Testis (tissue), 3 donors: Measurements from ENCODE around the gene RMI2. TPM values are rescaled to one million over a fixed set of nuclear protein-coding genes. Genes with fewer than 3 reads are reported as not detected.

ENCODE experiments used
- DNase-seq: peaks from one replicate; pipeline ENCODE4 v3.0.0-alpha.2; 2019
- H3K27ac ChIP-seq, 2 donors: fragments of 200-600 bp; sonication (generic); one replicate each; pipeline ENCODE4 v1.5.1; 2019
- H3K27me3 ChIP-seq: fragments of 200-600 bp; sonication (generic); one replicate; pipeline ENCODE4 v1.5.1; 2019
- H3K36me3 ChIP-seq: fragments of 200-600 bp; sonication (generic); one replicate; pipeline ENCODE4 v1.5.1; 2017; ENCODE audit warnings: low read depth; ENCODE audit errors: missing control alignments
- H3K4me1 ChIP-seq: fragments of 200-600 bp; sonication (generic); one replicate; pipeline ENCODE4 v1.5.1; 2019
- H3K4me3 ChIP-seq, 2 donors: fragments of 200-600 bp; sonication (generic); one replicate each; pipeline ENCODE4 v1.5.1; 2017 to 2019
- H3K9me3 ChIP-seq: fragments of 200-600 bp; sonication (generic); one replicate; pipeline ENCODE4 v1.5.1; 2017
- POLR2A ChIP-seq: fragments of 450-650 bp; IDR thresholded peaks from one replicate; pipeline ENCODE4 v1.6.1; 2017; ENCODE audit warnings: antibody characterized with exemption, mild to moderate bottlenecking, moderate library complexity
- WGBS, 2 donors: methylation state at CpG; one replicate each; pipeline ENCODE4 v1.1.5; 2018; 5-methylcytosine and 5-hydroxymethylcytosine counted together
- intact Hi-C: fragments of 100-400 bp; cut with DNase I; formaldehyde crosslinking; loops from one replicate; pipeline ENCODE4 v1.15.1; 2023; ENCODE audit warnings: low total_unique reads
- polyA plus RNA-seq: library from polyadenylated mRNA; stranded (reverse); fragments of 350-450 nt; fragmentation: Illumina TruSeq; extraction: RNeasy Lipid Tissue Mini Kit (QIAGEN cat#74804); gene quantifications from one replicate; pipeline ENCODE4 v1.2.3, GENCODE V29; 2014; ENCODE audit warnings: low read depth, low replicate concordance; ENCODE audit not compliant: insufficient read depth
- total RNA-seq, 2 donors: library from RNA; depleted of rRNA; stranded (reverse); fragments of >200 nt; gene quantifications; one replicate each; pipeline ENCODE4 v1.2.3, GENCODE V29; 2016
- TF ChIP-seq, protein P1 (sequence below), 3 experiments: fragments of 450-650 bp in 2 of 3; fragments of 200-600 bp in 1 of 3; sonication (generic) in 1 of 3; IDR thresholded peaks; one replicate each; pipeline ENCODE4 v1.5.1; 2016 to 2019; ENCODE audit warnings: antibody characterized with exemption in 3 of 3, mild to moderate bottlenecking in 2 of 3, moderate library complexity in 1 of 3

RMI2 gene
- total and polyA plus RNA-seq, 3 donors from 2014 or later = 21.5 to 30.6 (median 26.7) TPM

DNA sequence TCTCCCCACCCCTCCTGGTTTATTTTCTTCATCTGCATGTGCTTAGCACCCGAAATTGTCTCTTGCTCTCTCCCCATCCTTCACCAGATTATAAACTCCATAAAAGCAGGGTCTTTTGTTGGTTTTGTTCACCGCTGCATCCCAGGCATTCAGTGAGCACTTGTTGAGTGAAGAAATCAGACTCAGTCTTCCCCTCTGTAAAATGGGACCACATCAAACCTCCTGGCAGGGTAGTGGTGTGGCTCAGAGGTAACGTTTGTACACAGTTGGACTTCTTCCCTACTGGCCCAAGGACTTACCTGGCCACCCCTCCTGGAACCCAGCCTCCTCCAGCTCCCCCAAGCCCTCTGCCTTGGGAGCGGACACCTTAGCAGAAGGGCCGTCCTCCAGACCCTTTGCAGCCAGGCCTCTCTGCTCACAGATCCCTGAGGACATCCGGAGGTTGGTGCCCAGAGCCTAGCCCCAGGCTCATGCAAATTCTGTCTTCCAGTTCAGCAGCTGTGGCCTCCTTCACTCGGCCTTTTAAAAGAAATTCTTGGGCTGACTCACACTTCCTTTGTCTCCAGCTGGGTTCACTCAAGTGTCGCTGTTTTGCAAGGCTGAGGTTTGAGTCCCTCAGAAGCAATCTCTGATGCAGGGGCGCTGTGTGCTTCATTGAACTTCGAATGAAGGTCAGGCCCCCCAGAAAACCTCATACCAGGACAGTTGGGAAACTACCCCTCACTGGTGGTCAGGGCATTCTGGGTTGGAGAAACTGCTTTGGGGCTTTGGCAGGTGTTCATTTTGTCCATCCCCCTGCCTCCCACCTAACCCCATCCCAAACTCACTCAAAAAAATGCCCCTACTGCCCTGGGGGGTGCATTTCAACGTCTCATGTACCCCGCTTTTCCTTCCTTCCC, 16.8 kb upstream of the RMI2 start:
- TF ChIP-seq POLR2A = no peak
- TF ChIP-seq, protein P1, sequence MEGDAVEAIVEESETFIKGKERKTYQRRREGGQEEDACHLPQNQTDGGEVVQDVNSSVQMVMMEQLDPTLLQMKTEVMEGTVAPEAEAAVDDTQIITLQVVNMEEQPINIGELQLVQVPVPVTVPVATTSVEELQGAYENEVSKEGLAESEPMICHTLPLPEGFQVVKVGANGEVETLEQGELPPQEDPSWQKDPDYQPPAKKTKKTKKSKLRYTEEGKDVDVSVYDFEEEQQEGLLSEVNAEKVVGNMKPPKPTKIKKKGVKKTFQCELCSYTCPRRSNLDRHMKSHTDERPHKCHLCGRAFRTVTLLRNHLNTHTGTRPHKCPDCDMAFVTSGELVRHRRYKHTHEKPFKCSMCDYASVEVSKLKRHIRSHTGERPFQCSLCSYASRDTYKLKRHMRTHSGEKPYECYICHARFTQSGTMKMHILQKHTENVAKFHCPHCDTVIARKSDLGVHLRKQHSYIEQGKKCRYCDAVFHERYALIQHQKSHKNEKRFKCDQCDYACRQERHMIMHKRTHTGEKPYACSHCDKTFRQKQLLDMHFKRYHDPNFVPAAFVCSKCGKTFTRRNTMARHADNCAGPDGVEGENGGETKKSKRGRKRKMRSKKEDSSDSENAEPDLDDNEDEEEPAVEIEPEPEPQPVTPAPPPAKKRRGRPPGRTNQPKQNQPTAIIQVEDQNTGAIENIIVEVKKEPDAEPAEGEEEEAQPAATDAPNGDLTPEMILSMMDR (IDR thresholded peaks at IDR 0.05) = no peak
- Histone ChIP-seq H3K36me3 (no peaks in the 10 kb centered on the region), H3K4me3 (no peak overlapping the region), H3K9me3 (no peaks in the 10 kb centered on the region), H3K27ac (no peak overlapping the region), H3K4me1 (peaks cover 7% of the 10 kb centered on the region), H3K27me3 (no peaks in the 10 kb centered on the region)
- intact Hi-C loops = no loop called here
- WGBS, 2 donors = 44% methylated on average over 10 to 12 of the region's 12 CpGs
- DNase-seq = peak; percentile 81

DNA sequence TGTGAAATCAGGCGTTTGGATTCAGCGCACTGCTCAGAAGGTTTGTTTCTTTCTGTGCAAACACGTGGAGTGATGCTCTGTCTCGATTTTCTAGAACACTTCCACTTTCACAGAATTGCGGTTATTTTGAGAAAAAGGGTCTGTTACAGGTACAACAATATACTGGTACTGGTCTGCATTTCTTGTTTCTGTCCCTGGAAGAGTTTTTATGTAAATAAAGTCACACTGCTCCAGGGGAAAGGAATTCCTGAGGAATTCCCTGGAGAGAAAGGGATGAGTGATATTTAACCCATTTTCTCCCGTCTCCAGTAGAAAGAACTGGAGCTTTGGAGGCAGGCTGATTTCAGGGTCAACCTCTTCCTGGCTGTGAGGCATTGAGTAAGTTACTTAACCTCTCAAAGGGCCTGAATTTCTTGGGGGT, 16.2 kb upstream of the RMI2 start:
- Histone ChIP-seq H3K4me1 (peaks cover 7% of the 10 kb centered on the region), H3K9me3 (no peaks in the 10 kb centered on the region), H3K4me3 (no peak overlapping the region), H3K27me3 (no peaks in the 10 kb centered on the region), H3K27ac (no peak overlapping the region), H3K36me3 (no peaks in the 10 kb centered on the region)
- no peak for DNase-seq
- TF ChIP-seq, protein P1 (IDR thresholded peaks at IDR 0.05) = no peak
- TF ChIP-seq POLR2A = no peak
- 35 to 40% methylated on average over 6 of the region's 6 CpGs for WGBS, 2 donors
- intact Hi-C loops = no loop called here

DNA sequence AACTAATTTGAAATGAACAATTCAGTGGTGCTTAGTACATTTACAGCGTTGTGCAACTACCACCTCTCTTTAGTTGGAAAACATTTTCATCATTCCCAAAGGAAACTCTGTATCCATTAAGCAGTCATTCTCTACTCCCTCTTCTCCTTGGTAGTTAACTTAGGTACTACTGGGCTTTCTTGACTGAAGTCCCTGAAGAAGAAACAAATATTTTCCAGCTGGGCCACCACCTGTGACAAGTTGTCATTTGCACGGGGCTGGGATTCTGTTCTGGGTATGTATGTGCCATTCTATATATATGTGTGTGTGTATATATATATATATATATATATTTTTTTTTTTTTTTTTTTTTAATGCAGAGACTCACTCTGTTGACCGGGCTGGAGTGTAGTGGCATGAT, 15.4 kb upstream of the RMI2 start:
- intact Hi-C loops = no loop called here
- Histone ChIP-seq H3K4me3 (no peak overlapping the region), H3K36me3 (no peaks in the 10 kb centered on the region), H3K4me1 (peaks cover 7% of the 10 kb centered on the region), H3K9me3 (no peaks in the 10 kb centered on the region), H3K27me3 (no peaks in the 10 kb centered on the region), H3K27ac (no peak overlapping the region)
- DNase-seq = no peak
- 60 to 62% methylated on average over 2 of the region's 3 CpGs for WGBS, 2 donors
- TF ChIP-seq, protein P1 (IDR thresholded peaks at IDR 0.05) = no peak
- no peak for TF ChIP-seq POLR2A

DNA sequence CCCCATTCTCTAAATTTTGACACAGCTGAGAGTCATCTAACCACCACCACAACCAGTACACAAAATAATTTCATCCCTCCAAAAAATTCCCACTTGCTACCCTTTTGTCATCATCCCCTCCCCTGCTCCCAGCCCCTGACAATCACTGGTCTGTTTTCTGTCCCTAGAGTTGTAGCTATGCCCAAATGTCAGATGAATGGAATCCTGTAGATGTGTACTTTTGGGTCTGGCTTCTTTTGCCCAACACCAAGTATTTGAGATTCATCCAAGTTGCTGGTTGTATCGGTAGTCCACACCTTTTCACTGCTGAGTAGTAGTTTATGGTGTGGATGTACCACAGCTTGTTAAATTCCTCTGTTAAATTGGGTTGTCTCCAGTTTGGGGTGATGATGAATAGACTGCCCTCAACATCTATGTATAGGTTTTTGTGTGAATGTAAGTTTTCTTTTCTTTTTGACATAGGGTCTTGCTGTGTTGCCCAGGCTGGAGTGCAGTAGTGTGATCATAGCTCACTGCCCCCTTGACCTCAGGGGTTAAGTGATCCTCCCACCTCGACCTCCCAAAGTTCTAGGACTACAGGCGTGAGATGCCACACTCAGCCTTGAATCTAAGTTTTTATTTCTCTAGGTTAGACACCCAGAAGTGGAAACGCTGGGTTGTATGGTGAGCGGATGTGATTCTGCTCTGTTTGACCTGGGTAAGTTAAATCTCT, 14.6 kb upstream of the RMI2 start:
- 88 to 93% methylated on average over 5 of the region's 5 CpGs for WGBS, 2 donors
- H3K36me3 ChIP-seq = no peaks in the 10 kb centered on the region
- DNase-seq = no peak
- TF ChIP-seq POLR2A = no peak
- TF ChIP-seq, protein P1 (IDR thresholded peaks at IDR 0.05) = no peak
- no peak overlapping the region for H3K4me3 ChIP-seq
- H3K27me3 ChIP-seq = no peaks in the 10 kb centered on the region
- peaks cover 7% of the 10 kb centered on the region for H3K4me1 ChIP-seq
- intact Hi-C loops = no loop called here
- no peaks in the 10 kb centered on the region for H3K9me3 ChIP-seq
- H3K27ac ChIP-seq = no peak overlapping the region
